22Rv1 (cell line): Measurements from ENCODE around the gene CNN1.

Source experiments
- H3K27ac ChIP-seq: fragments of 450-650 bp; 2 replicates; pipeline ENCODE4 v1.5.1; 2017
- ZFX ChIP-seq: fragments of 450-650 bp; IDR thresholded peaks from 2 replicates; pipeline ENCODE4 v1.6.1; 2017; ENCODE audit warnings: antibody characterized with exemption, borderline replicate concordance
- TF ChIP-seq, protein P1 (sequence below): fragments of 450-650 bp; IDR thresholded peaks from 2 replicates; pipeline ENCODE4 v1.5.1; 2017; ENCODE audit warnings: mild to moderate bottlenecking

Gene CNN1

GRCh38 chr19:11534948-11535347, 3.7 kb upstream of the CNN1 start:
- TF ChIP-seq, protein P1, sequence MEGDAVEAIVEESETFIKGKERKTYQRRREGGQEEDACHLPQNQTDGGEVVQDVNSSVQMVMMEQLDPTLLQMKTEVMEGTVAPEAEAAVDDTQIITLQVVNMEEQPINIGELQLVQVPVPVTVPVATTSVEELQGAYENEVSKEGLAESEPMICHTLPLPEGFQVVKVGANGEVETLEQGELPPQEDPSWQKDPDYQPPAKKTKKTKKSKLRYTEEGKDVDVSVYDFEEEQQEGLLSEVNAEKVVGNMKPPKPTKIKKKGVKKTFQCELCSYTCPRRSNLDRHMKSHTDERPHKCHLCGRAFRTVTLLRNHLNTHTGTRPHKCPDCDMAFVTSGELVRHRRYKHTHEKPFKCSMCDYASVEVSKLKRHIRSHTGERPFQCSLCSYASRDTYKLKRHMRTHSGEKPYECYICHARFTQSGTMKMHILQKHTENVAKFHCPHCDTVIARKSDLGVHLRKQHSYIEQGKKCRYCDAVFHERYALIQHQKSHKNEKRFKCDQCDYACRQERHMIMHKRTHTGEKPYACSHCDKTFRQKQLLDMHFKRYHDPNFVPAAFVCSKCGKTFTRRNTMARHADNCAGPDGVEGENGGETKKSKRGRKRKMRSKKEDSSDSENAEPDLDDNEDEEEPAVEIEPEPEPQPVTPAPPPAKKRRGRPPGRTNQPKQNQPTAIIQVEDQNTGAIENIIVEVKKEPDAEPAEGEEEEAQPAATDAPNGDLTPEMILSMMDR = no peak
- TF ChIP-seq ZFX = no peak
- H3K27ac ChIP-seq = no peak overlapping the region

DNA sequence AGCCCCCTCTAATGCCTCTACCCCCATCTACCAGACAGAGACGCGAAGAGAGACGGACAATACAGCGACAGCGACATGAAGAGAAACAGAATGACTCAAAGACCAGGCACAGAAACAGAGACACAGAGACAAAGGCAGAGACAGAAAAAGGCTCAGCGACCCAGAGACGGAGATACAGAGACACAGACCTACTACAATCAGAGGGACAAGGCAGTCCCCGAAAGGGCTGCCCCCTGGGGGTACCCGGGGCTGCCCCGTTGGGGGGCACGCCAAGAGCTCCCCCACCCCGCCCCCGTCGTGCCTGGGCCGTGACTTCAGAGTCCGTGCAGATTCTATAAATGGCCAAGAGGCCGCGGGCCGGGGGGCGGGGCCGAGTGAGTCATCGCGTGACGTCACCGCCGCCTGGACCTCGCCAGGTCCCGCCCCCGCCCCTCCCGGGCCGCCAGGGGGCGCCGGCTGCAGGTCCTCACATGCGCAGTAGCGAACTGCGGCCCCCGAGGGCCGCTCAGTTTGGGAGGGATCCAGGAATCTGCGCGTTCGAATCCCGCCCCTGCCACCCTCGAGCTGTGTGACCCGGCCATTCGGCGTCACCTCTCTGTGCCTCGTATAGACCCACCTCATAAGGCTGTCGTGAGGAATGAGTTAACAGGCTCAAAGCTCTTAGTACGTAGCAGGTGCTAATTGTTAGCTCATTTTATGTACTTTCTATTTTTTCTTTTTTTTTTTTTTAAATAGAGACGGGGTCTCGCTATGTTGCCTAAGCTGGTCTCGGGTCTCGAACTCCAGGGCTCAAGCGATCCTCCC, 2.7 kb upstream of the CNN1 start:
- TF ChIP-seq, protein P1 = peak; percentile 86
- no peak for TF ChIP-seq ZFX

GRCh38 chr19:11539495-11540365, 1.1 kb downstream of the CNN1 start:
- TF ChIP-seq, protein P1 = no peak
- no peak for TF ChIP-seq ZFX

More for the DNA sequence above, 2.7 kb upstream of the CNN1 start:
- peak overlapping the region; percentile 30; the same call in 1 of the 2 replicates for H3K27ac ChIP-seq

DNA sequence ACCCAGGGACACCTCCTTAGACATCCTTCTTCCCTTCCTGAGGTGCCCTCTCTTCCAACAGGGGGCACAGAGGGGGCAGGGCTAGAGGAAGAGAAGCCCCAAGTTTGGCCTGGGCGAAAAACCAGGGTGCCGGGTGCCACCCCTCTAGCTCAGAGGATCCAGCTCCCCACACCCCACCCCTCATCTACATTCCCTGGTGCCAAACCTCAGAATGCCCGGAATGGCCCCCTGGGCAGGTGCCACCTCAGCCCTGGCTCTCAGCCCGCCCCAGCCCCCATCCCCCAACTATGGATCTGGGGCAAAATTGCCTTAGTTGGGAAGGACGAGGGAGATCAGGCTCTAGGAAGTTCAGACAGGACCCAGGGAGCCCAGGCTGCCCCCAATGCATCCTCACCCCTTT, 2.0 kb downstream of the CNN1 start:
- TF ChIP-seq, protein P1 = no peak
- TF ChIP-seq ZFX = no peak
- no peak overlapping the region for H3K27ac ChIP-seq

More at GRCh38 chr19:11539495-11540365, 1.1 kb downstream of the CNN1 start:
- no peak overlapping the region for H3K27ac ChIP-seq

DNA sequence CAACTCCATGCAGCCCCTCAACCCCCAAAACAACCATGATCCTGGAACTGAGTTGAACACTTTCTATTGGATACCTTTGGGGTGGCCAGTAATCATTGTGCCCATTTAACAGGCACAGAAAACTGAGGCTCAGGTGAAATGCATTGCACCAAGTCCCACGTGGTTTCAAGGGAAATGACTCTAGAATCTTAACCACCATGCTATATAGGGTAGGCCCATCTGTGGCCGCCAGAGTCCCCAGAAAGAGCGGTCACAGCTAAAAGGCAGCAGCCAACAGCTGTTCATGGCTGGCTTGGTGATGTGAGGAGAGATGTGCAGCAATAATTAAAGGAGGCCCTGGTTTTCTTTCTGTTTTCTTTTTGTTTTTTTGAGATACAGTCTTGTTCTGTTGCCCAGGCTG, 2.6 kb downstream of the CNN1 start:
- H3K27ac ChIP-seq = no peak overlapping the region
- TF ChIP-seq ZFX = no peak
- TF ChIP-seq, protein P1 = no peak

DNA sequence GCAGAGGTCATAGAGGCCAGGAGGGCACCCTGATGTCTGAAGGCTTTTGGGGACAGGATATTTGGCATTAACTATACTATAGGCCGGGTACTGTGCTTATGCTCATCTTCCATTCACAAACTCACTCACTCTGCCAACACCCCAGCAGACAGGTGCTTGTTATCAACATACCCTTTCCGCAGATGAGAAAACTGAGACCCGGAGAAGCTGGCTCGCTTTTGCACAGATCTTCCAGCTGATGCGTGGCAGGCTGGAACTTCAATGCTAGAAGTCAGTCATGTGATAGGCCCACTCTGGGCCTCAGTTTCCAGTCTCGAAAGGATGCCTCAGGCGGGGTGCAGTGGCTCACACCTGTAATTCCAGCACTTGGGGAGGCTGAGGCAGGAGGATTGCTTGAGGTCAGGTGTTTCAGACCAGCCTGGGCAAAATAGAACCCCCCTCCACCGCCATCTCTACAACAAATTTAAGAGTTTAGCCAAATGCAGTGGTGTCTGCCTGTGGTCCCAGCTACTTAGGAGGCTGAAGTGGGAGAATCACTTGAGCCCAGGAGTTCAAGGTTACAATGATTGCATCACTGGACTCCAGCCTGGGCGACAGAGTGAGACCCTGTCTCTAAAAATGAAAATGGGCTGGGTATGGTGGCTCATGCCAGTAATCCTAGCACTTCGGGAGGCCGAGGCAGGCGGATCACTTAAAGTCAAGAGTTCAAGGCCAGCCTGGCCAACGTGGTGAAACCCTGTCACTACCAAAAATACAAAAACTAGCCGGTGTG, 9.5 kb downstream of the CNN1 start:
- TF ChIP-seq, protein P1 = no peak
- no peak for TF ChIP-seq ZFX
- no peak overlapping the region for H3K27ac ChIP-seq
